Astrocyte (in vitro differentiated cells and primary cell): ENCODE data around the gene GNA15. TPM values are rescaled to one million over a fixed set of nuclear protein-coding genes. Genes with fewer than 3 reads are reported as not detected.

Experiments used
- DNase-seq: peaks from one replicate; pipeline ENCODE4 v3.0.0-alpha.2; 2010; ENCODE audit warnings: low read depth
- FAIRE-seq: peaks from 2 replicates; lab custom pipeline; 2011; peaks lifted over from hg19 to GRCh38; lab: Jason Lieb, UNC
- H2AFZ ChIP-seq: 2 replicates; pipeline ENCODE4 v1.6.0; 2012; ENCODE audit warnings: low read depth, low read length, inconsistent platforms
- H3K27ac ChIP-seq: 2 replicates; pipeline ENCODE4 v1.5.1; 2011; ENCODE audit warnings: low read depth, low read length, inconsistent platforms
- H3K27me3 ChIP-seq: 2 replicates; pipeline ENCODE4 v1.6.0; 2011; ENCODE audit warnings: low read length, inconsistent platforms; ENCODE audit not compliant: insufficient read depth
- H3K36me3 ChIP-seq: 2 replicates; pipeline ENCODE4 v1.5.1; 2011; ENCODE audit warnings: low read length, inconsistent platforms; ENCODE audit not compliant: insufficient read depth
- H3K4me1 ChIP-seq: 2 replicates; pipeline ENCODE4 v1.5.1; 2011; ENCODE audit warnings: low read length, inconsistent platforms; ENCODE audit not compliant: insufficient read depth
- H3K4me2 ChIP-seq: 2 replicates; pipeline ENCODE4 v1.6.0; 2012; ENCODE audit warnings: low read length, inconsistent platforms
- H3K4me3 ChIP-seq: 2 replicates; pipeline ENCODE4 v1.5.1; 2011; ENCODE audit warnings: low read depth, mild to moderate bottlenecking, low read length, inconsistent platforms; ENCODE audit not compliant: insufficient read depth
- H3K79me2 ChIP-seq: 2 replicates; pipeline ENCODE4 v1.6.0; 2012; ENCODE audit warnings: mild to moderate bottlenecking, low read length, inconsistent platforms; ENCODE audit not compliant: insufficient read depth
- H3K9ac ChIP-seq: 2 replicates; pipeline ENCODE4 v1.6.0; 2012; ENCODE audit warnings: mild to moderate bottlenecking, low read length, inconsistent platforms
- H3K9me3 ChIP-seq: 2 replicates; pipeline ENCODE4 v1.5.1; 2012; ENCODE audit warnings: low read depth, mild to moderate bottlenecking, low read length, inconsistent platforms; ENCODE audit not compliant: insufficient read depth
- H4K20me1 ChIP-seq: 2 replicates; pipeline ENCODE4 v1.6.0; 2012; ENCODE audit warnings: low read length, inconsistent platforms; ENCODE audit not compliant: insufficient read depth
- H3K27ac Mint-ChIP-seq: one replicate; pipeline ENCODE4 v1.8.0; 2021; ENCODE audit warnings: mild to moderate bottlenecking, mixed read lengths; ENCODE audit not compliant: unreplicated experiment
- H3K27me3 Mint-ChIP-seq: one replicate; pipeline ENCODE4 v1.8.0; 2021; ENCODE audit warnings: low read depth, mixed read lengths; ENCODE audit not compliant: unreplicated experiment
- H3K36me3 Mint-ChIP-seq: one replicate; pipeline ENCODE4 v1.8.0; 2021; ENCODE audit warnings: low read depth, mixed read lengths; ENCODE audit not compliant: unreplicated experiment
- H3K4me1 Mint-ChIP-seq: one replicate; pipeline ENCODE4 v1.8.0; 2021; ENCODE audit warnings: low read depth, mixed read lengths; ENCODE audit not compliant: unreplicated experiment
- H3K4me3 Mint-ChIP-seq: one replicate; pipeline ENCODE4 v1.8.0; 2021; ENCODE audit warnings: mild to moderate bottlenecking, moderate library complexity, mixed read lengths; ENCODE audit not compliant: unreplicated experiment
- H3K9me3 Mint-ChIP-seq: one replicate; pipeline ENCODE4 v1.8.0; 2021; ENCODE audit warnings: mild to moderate bottlenecking, mixed read lengths; ENCODE audit not compliant: unreplicated experiment
- EZH2 ChIP-seq: IDR thresholded peaks from 2 replicates; pipeline ENCODE4 v1.6.1; 2012; ENCODE audit warnings: mild to moderate bottlenecking, low read length, inconsistent platforms; ENCODE audit not compliant: insufficient read depth
- total RNA-seq: library from RNA; stranded (reverse); gene quantifications from 2 replicates; pipeline ENCODE4 v1.2.1, GENCODE V29; 2021
- TF ChIP-seq, protein P1 (sequence below): IDR thresholded peaks from 2 replicates; pipeline ENCODE4 v1.5.1; 2011; ENCODE audit warnings: low read depth, mild to moderate bottlenecking, inconsistent platforms, low read length, moderate library complexity; ENCODE audit not compliant: insufficient read depth

Gene GNA15
- total RNA-seq, 1 donor from 2014 or later = not detected

DNA sequence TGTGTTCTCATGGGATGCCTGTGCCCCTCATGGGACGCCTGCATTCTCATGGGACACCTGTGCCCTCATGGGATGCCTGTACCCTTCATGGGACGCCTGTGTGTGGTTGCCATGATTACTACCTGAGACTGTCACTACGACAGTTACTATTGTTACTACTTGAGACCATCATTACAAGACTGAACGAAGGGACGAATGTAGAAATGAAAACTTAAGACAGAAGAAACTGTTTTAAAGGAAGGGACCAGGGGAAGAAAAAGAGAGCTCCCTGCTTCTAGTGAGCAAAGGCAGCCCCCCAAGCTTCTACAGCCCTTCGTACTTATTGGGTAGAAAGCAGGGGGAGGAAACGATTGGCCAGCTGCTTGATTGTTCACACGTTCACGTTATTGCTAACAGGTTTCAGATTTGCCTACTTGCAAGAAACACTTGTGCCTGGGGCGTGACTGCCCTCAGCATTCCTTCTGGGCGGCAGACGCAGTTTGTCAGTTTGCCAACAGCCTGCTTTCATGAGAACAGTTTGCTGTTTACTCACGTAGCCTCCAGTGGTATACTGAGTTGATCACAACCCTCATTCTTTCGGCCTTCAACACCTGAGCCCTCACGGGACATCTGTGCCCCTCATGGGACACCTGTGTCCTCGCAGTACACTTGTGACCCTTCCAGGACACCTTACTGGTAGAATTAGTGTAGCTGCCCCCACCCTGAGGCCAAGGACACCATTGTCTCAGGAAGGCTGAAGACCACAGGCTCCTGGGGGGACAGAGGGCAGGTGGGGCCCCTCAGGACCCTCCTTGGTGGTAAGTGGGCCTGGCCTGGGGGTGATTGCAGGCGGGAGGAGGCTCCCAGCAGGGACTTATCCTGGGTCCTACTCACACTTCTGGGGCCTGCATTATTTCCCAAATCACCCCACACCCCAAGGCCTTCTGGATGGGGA lies 40.2 kb downstream of the GNA15 start:
- peaks cover 9% of the 10 kb centered on the region for H3K4me1 ChIP-seq
- H3K9ac ChIP-seq = no peak overlapping the region
- Mint-ChIP-seq H3K36me3 (no peaks in the 10 kb centered on the region), H3K27ac (no peak overlapping the region), H3K4me1 (no peaks in the 10 kb centered on the region), H3K27me3 (peaks cover 9% of the 10 kb centered on the region), H3K4me3 (no peak overlapping the region), H3K9me3 (no peaks in the 10 kb centered on the region)
- H3K4me2 ChIP-seq = no peak overlapping the region
- H3K27ac ChIP-seq = no peak overlapping the region
- H3K79me2 ChIP-seq = no peaks in the 10 kb centered on the region
- no peak overlapping the region for H3K4me3 ChIP-seq
- no peak for TF ChIP-seq EZH2
- TF ChIP-seq, protein P1, sequence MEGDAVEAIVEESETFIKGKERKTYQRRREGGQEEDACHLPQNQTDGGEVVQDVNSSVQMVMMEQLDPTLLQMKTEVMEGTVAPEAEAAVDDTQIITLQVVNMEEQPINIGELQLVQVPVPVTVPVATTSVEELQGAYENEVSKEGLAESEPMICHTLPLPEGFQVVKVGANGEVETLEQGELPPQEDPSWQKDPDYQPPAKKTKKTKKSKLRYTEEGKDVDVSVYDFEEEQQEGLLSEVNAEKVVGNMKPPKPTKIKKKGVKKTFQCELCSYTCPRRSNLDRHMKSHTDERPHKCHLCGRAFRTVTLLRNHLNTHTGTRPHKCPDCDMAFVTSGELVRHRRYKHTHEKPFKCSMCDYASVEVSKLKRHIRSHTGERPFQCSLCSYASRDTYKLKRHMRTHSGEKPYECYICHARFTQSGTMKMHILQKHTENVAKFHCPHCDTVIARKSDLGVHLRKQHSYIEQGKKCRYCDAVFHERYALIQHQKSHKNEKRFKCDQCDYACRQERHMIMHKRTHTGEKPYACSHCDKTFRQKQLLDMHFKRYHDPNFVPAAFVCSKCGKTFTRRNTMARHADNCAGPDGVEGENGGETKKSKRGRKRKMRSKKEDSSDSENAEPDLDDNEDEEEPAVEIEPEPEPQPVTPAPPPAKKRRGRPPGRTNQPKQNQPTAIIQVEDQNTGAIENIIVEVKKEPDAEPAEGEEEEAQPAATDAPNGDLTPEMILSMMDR = no peak
- no peak overlapping the region for H2AFZ ChIP-seq
- no peaks in the 10 kb centered on the region for H3K9me3 ChIP-seq
- no peaks in the 10 kb centered on the region for H3K36me3 ChIP-seq
- FAIRE-seq = peak; percentile 39
- DNase-seq = peak; percentile 60
- no peaks in the 10 kb centered on the region for H3K27me3 ChIP-seq
- no peaks in the 10 kb centered on the region for H4K20me1 ChIP-seq

DNA sequence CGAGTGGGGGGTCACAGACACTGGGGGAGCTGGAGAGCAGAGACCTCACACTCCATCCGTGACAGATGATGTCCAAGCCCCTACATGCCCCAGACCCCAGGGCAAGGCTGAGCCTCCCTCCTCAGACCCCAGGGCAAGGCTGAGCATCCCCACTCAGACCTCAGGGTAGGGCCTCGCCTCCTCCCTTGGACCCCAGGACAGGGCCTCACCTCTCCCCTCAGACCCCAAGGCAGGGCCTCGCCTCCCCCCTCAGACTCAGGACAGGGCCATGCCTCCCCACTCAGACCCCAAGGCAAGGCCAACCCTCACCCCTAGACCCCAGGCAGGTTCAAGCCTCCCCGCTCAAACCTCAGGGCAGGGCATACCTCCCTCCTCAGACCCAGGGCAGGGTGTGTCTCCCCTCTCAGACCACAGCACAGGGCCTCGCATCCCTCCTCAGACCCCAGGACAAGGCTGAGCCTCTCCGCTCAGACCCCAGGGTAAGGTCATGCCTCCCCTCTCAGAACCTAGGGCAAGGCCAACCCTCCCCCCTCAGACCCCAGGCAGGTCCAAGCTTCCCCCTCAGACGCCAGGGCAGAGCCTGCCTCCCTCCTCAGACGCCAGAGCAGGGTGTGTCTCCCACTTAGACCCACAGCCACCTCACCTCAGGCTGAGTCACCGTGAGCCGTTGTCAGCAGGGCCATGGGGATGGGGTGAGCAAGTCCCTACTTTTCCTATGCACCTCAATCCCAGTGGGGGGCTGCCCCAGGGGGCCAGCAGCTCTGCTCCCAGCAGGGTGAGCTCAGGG lies 41.1 kb downstream of the GNA15 start:
- TF ChIP-seq, protein P1 = no peak
- TF ChIP-seq EZH2 = no peak
- FAIRE-seq (no peak), DNase-seq (peak; percentile 63)
- Histone ChIP-seq H4K20me1 (no peaks in the 10 kb centered on the region), H3K4me1 (peaks cover 9% of the 10 kb centered on the region), H3K27me3 (no peaks in the 10 kb centered on the region), H2AFZ (peak overlapping the region; percentile 8), H3K9ac (no peak overlapping the region), H3K27ac (peak overlapping the region; percentile 25), H3K9me3 (no peaks in the 10 kb centered on the region), H3K4me3 (no peak overlapping the region), H3K79me2 (no peaks in the 10 kb centered on the region), H3K36me3 (no peaks in the 10 kb centered on the region), H3K4me2 (peak overlapping the region; percentile 28)
- Mint-ChIP-seq H3K27me3 (peaks cover 1% of the 10 kb centered on the region), H3K27ac (peak overlapping the region; percentile 53), H3K36me3 (no peaks in the 10 kb centered on the region), H3K4me1 (no peaks in the 10 kb centered on the region), H3K4me3 (no peak overlapping the region), H3K9me3 (no peaks in the 10 kb centered on the region)
